Left forelimb (tissue), 1 donor: ENCODE results near the gene LRRC41.
"Not testable (repeated sequence)": the region's sequence is repeated elsewhere in the genome, so short reads cannot be mapped to it uniquely, and the experiment has no call there.

ENCODE experiments used
- DNase-seq: peaks from one replicate; pipeline ENCODE4 v3.0.0-alpha.2; 2018; ENCODE audit warnings: low spot score

Gene LRRC41

DNA sequence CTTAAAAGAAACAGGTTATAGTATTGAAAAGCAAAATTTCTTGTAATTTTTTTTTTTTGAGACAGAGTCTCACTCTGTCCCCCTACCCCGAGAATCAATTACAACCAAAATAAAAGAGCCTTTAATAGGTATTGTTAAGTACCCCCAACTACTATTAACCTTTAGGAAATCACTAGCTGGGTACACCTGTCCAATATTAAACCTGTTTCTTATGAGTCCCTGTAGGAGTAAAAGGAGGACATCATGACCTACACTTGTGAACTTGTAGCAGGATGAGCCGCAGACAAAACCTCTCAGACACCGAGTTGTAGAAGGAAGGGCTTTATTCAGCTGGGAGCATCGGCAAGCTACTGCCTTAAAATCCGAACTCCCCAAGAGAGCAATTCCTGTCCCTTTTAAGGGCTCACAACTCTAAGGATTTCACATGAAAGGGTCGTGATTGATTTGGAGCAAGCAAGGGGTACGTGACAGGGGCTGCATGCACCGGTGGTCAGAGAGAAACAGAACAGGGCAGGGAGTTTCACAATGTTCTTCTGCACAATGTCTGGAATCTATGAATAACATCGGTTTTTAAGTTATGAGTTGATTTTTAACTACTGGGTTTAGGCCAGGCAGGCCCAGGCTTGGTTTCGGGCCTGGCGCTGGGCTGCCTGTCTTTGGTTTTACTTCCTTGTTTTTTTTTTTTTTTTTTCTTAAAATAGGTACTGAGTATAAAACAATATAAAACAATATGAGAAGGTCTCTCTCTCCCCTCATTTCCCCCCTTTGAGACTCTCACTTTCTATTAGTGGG is 22.1 kb upstream of the LRRC41 start:
- DNase-seq: not testable (repeated sequence)

DNA sequence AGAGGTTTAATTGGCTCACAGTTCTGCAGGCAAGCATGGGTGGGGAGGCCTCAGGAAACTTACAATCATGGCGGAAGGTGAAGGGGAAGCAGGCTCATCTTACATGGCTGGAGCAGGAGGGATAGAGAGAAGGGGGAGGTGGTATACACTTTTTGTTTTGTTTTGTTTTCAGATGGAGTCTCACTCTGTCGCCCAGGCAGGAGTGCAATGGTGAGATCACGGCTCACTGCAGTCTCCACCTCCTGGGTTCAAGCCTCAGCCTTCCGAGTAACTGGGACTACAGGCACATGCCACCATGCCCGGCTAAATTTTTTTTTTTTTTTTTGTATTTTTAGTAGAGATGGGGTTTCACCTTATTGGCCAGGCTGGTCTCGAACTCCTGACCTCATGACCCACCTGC is 18.8 kb upstream of the LRRC41 start:
- DNase-seq: not testable (repeated sequence)

DNA sequence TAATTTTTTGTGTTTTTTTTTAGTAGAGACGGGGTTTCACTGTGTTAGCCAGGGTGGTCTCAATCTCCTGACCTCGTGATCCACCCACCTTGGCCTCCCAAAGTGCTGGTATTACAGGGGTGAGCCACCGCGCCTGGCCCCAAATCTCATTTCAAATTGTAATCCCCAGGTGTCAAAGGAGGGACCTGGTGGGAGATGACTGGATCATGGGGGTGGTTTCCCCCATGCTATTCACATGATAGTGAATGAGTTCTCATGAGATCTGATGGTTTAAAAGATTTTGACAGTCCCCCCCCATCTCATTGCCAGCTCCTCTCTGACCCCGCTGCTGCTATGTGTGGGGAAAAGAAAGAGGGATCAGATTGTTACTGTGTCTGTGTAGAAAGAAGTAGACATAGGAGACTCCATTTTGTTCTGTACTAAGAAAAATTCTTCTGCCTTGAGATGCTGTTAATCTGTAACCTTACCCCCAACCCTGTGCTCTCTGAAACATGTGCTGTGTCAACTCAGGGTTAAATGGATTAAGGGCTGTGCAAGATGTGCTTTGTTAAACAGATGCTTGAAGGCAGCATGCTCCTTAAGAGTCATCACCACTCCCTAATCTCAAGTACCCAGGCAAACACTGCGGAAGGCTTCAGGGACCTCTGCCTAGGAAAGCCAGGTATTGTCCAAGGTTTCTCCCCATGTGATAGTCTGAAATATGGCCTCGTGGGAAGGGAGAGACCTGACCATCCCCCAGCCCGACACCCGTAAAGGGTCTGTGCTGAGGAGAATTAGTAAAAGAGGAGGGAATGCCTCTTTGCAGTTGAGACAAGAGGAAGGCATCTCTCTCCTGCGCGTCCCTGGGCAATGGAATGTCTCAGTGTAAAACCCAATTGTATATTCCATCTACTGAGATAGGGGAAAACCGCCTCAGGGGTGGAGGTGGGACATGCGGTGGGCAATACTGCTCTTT is 16.8 kb upstream of the LRRC41 start:
- DNase-seq: not testable (repeated sequence)

DNA sequence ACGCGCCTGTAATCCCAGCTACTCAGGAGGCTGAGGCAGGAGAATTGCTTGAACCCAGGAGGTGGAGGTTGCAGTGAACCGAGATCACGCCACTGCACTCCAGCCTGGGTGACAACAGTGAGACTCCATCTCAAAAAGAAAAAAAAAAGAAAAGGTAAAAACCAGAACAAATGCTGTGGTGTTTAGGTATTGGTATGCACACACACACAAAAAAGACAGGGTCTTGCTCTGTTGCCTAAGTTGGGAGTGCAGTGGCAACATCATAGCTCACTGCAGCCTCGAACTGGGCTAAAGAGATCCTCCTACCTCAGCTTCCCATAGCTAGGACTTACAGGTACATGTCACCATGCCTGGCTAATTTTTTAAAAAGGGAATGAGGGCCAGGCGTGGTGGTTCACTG is 15.9 kb upstream of the LRRC41 start:
- not testable (repeated sequence) for DNase-seq

DNA sequence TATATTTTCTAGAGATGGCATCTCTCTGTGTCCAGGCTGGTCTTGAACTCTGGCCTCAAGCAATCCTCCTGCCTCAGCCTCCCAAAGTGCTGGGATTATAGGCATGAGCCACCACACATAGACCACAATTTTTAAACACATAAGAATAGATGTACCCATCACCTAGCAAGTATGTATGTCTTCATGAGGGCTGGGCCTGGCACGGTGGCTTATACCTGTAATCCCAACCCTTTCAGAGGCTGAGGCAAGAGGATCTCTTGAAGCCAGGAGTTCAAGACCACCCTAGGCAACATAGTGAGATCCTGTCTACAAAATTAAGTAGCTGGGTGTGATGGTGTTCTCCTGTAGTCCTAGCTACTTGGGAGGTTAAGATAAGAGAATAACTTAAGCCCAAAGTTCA is 13.9 kb upstream of the LRRC41 start:
- DNase-seq: no peak

DNA sequence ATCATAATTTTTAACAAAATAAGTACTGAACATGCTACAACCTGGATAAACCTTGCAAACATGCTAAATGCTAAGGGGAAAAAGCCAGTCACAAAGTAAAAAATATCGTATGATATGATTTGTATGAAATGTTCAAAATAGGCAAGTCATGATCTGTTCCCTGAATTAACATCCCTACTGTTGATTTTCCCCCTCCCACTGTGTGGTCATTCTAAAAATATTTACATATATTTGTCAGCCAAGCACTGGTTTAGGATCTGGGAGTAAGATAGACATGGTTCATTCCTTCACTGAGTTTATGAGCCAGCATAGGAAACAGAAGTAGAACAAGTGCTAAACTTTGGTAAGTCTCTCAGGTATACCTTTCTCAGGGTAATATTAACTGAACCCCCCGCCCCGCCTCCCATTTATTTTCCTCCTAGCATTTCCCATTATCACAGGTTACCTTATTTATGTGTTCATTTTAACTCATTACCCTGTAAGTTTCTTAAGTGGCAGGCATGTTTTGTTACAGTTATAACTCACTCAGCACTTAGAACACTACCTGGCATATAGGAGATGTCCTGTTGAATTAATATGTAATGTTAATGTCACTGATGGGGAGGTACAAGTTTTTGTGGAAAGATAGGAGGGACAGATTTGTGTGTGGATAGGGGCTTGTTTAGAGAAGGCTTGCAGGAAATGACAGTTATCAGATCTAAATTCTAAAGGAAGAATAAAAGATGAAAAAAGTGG is 12.4 kb upstream of the LRRC41 start:
- DNase-seq: no peak

DNA sequence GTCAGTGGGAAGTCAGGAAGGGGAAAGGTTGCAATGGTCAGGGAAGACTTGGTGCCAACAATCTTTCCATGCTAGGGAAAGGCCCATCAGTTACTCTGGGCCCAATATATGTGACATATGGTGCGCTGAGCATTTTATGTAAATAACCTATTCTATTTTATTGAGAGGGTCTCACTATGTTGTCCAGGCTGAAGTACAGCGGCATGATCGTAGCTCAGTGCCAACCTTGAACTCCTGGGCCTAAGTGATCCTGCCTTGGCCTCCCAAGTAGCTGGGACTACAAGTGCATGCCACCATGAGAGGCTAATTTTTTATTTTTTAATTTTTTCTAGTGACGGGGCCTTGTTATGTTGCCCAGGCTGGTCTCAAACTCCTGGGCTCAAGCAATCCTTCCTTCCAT is 6.9 kb upstream of the LRRC41 start:
- no peak for DNase-seq

DNA sequence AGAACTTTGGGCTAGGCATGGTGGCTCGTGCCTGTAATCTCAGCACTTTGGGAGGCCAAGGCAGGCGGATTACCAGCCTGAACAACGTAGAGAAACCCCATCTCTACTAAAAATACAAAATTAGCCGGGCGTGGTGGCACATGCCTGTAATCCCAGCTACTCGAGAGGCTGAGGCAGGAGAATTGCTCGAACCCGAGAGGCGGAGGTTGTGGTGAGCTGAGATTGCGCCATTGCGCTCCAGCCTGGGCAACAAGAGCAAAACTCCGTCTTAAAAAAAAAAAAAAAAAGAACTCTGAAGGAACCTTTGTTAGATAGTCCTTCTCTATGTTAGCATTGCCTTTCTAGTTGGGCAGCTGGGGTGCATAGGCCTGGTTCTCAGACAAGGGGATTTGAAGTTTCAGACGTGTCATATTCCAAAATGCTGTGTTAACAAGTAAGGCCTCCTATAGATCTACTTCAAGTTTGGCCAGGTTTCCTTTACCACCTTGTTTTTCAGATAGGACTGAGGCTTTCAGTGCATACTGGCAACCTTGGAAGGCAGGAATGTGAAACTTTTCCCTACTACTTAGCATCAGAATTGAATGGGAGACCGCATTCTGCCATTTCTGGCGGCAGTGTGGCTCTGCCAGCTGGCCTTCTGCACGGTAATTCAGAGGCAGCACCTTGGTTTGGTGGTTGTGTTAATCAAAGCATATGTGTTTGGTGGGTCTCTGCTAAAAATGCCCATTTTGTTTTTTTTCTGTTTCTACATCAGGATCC is 6.2 kb upstream of the LRRC41 start:
- DNase-seq: no peak

DNA sequence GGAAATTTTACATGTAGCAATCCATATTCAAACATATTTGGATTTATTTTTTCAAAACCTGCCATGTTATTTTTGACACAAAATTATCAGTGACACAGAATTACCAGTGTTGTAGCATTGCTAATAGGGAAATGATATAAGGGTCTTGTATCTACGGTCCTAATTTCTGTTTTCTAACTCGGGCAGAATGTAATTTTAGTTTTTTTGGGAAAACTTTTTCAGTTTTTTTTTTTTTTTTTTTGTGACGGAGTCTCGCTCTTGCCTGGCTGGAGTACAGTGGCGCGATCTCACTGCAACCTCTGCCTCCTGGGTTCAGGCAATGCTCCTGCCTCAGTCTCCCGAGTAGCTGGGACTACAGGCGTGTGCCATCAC is 2.7 kb upstream of the LRRC41 start:
- DNase-seq: no peak

DNA sequence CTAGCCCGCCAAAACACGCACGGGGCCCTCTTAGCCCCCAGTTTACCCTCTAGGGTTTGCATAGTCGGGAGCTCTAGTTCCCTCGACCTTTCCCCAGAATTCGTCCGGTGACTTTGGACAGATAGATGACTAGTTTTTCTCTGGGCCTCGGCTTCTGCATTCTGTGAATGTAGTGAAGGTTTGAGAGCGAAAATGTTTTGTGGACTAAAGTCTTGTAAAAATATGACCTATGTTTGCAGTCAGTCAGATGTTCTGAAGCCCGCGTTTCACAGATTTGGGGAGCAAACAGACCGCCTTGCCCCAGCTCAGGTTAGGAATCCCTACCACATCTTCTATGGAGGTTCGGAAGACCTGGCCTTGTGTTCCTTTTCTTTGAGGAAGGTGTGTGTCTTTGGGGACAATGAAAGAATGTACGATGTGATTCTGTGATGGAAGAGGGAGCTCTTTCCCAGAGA is 483 bp upstream of the LRRC41 start:
- no peak for DNase-seq

DNA sequence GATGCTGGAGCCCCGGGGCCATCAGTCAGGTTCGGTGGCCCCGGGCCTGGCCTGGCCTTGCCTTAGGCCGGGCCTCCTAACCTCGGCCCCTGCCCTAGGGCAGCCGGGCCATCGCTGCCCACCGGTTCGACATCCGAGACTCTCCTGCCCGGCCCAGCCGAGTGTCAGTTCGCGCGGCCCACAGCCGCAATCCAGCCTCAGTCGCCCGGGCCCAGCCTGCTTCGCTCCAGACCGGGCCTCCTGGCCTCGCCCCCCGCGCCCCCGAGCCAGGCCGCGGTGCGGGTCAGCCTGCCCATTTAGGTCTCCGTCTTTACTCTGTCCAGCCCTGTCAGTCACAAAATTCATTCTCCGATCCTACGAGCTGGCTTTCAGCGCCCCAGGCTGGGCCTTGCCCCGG is 777 bp downstream of the LRRC41 start:
- DNase-seq: no peak

DNA sequence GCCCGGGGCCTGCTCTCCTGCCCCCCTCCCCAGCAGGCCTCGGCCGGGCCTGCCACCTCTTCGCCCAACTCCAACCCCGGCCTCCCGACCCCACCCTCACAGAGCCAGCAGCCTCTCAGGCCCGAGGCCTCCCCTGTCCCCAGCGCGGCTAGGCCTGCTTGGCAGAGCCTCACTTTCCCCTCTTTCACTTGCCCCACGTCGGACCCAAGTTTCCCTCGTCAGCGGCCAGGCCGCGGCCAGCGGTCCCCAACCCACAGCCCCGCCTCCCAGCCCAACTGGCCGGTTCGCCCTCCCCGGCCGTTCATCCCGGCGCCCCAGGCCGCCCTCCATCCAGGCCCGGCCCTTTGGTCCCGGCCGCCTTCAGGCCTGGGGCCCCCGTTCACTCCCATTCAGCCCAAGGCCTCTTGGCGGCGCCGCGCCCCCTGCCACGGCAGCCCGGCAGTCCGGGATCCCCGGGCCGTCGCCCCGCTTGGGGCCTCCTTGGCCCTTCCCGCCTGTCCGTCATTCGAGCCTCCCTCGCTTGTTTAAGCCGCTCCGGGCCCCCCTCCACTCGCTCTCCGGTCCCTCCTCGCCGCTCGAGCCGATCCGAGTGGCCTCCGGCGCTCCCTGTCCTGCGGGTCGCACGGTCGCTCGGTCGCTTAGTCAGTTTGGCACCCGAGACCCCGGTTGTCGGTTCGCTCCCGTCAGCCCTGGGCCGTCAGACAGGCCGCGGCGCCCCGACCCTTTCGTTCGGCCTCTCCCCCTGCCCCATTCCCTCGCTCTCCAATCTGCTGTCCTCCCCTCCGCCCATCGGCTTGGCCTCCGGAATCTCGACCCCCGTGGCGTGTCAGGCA is 1.4 kb downstream of the LRRC41 start:
- peak; percentile 82 for DNase-seq

DNA sequence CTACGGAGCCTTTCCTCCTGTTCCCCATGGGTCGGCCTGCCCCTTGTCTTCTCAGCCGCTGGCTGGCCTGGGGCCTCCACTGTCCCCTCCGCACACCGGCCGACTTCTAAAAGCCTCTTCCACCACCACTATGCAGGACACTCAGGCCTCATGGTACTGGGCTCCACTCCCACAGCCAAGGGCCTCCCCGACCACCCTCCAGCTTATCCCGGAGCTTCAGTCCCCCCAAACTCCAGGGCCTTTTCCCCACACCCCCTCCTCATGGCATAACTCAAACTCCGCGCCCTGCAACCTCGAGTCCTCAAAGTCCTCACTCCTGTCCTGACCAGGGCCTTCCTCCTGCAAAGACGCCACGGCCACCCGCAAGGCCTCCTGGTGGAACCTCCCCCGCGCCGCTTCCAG is 2.0 kb downstream of the LRRC41 start:
- DNase-seq: peak; percentile 66

DNA sequence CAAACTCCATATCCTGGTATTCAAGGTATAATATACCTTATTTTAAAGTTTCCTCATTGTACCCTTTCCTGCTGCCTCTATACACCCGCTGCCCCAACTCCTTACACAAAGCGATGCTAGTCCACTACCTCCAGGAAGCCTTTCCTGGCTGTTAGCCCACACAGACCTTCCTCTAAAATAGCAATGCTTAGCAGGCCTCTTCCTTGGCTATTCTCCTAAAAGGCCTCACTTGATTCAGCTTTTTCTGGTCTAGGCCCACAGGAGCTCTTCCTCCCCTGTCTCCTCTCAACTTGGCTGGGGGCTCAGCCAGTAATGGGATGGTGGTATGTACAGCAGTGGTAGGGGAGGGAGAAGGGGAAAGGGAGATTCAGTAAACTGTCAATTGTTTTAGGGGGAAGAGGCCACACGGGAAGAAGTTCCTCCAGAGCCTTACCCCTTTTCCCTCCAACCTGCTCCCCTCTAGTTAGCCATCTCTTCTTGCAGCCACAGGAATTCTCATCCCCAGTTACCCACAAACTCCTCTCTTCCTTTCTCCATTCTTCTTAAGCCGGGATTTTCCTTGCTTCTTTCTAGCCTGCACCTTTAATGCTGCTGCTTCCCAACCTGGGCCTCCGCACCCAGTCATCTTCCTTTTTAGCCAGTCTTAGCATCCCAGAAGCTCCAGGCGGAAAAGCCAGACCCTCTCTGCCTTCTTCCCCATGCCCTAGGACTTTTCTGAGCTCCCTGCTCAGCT is 2.6 kb downstream of the LRRC41 start:
- peak; percentile 67 for DNase-seq

DNA sequence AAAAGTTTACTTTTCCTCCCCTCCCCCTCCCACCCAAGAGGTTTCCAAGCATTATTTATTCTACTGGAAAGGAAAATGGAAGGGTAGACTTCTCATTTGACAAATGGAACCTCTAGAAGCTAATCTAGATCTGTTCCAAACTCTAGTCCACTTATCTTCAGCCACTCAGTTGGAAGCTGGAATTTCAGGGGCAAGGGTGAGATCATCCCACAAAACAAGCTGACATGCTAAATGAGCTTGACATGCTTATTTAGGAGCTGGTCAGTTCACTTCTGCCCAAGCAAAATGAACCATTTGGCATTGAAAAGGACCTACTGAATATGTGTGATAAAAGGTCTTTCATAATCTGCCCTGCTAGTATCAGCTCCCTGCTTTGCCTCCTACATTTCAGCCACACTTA is 5.0 kb downstream of the LRRC41 start:
- DNase-seq: no peak

DNA sequence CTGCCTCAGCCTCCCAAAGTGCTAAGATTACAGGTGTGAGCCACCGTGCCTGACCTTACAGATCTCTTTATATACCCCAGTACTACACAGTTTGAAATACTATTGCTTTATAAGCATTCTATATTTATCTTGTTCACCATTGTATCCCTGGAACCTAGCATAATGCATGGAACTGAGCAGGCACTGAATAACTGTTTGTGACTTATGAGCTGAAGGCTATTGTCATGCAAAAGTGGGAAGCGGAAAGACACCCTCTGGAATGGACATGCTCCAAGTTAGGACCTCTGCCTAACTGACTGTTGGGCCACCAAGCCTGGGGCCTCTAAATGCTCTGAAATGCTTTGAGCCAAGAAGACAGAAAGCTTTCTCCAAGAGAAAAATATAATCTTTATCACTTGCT is 8.1 kb downstream of the LRRC41 start:
- no peak for DNase-seq

DNA sequence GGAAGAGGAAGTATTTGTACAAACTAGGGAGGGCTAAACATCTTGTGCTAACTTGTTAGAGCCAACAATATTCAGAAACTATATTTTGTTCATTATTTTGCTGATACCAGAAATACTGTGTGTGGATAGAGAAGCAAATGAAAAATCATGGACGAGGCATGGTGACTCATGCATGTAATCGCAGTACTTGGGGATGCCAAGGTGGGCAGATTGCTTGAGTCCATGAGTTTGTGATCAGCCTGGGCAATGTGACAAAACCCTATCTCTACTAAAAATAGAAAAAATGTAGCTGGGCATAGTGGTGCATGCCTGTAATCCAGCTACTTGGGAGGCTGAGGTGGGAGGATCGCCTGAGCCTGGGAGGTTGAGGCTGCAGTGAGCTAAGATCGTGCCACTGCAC is 13.4 kb downstream of the LRRC41 start:
- DNase-seq: no peak

DNA sequence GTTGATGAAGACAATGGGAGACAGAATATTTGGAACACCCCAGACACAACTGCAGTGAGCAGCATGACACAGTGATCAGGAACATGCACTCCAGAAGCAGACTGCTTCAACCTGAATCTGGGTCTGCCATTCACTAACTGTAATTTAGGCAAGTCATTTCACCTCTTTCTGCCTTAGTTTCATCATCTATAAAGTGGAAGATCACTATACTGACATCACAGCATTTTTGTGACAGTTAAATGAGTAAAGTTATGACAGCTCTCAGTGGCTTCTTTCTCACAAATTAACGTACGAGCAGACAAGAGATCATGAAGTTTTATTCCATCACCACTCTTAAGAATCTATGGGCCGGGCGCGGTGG is 14.3 kb downstream of the LRRC41 start:
- no peak for DNase-seq

DNA sequence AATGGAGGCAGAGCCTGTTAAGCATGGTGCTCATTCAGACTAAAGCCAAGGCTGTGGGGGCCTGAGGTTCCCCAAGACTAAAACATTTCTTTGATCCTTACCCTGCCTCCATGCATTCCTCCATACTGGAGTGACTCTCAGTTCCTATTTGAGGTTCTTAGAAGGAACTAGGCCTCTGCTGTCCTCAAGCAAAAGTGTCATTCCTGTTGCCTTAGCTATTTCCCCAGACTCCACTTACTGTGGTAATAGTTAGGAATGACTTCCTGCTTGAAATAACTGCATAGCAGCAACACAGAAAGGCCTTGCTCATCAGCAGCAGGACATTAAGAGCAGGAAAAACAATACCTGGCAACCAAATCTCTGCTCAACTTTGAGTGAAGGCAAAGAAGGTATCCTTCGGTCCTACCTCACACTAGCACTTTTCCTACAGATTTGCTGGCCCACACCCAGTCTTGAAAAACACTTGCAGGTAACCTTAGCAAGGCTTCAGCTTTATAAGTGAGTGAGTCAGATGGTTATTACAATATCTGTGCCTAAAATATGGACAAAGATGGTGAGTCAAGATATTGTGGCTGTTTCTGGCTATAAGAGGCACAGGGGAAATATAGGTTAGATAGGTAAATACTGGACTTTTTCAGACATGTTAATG is 14.8 kb downstream of the LRRC41 start:
- DNase-seq: no peak
